SK-N-SH treated with all-trans-retinoic acid at 6 μM for 48 hours (cell line): Measurements from ENCODE around the gene MEP1A.
"Not testable (repeated sequence)": the region's sequence is repeated elsewhere in the genome, so short reads cannot be mapped to it uniquely, and the experiment has no call there.

Experiments
- ATAC-seq: fragments of 200-7000 bp; cut with Tn5 transposase; 3 replicates; pipeline ENCODE4 v1.9.1; 2020; ENCODE audit warnings: mild to moderate bottlenecking, moderate library complexity
- ARNTL ChIP-seq: fragments of 450-650 bp; formaldehyde crosslinking; IDR thresholded peaks from 2 replicates; pipeline ENCODE4 v1.5.0; 2020; ENCODE audit warnings: low read depth, mild to moderate bottlenecking, moderate library complexity, borderline replicate concordance
- BACH2 ChIP-seq: fragments of 250-450 bp; sonication (Bioruptor Pico); IDR thresholded peaks from 2 replicates; pipeline ENCODE4 v1.9.0; 2021; ENCODE audit warnings: mild to moderate bottlenecking, borderline replicate concordance
- CREB5 ChIP-seq: fragments of 250-450 bp; sonication (Bioruptor Pico); IDR thresholded peaks from 2 replicates; pipeline ENCODE4 v1.5.1; 2020; ENCODE audit warnings: low read depth, mild to moderate bottlenecking, moderate library complexity
- CSDC2 ChIP-seq: fragments of 250-450 bp; sonication (Bioruptor Pico); IDR thresholded peaks from 2 replicates; pipeline ENCODE4 v1.5.0; 2020; ENCODE audit warnings: mild to moderate bottlenecking, moderate library complexity
- CSRNP3 ChIP-seq: fragments of 250-450 bp; sonication (Bioruptor Pico); IDR thresholded peaks from 2 replicates; pipeline ENCODE4 v1.5.1; 2021; ENCODE audit warnings: mild to moderate bottlenecking, moderate library complexity
- ESRRG ChIP-seq: fragments of 250-450 bp; sonication (Bioruptor Pico); IDR thresholded peaks from 2 replicates; pipeline ENCODE4 v1.6.1; 2021; ENCODE audit warnings: mild to moderate bottlenecking
- GLIS3 ChIP-seq: fragments of 250-450 bp; sonication (Bioruptor Pico); IDR thresholded peaks from 2 replicates; pipeline ENCODE4 v1.5.0; 2020; ENCODE audit warnings: mild to moderate bottlenecking, moderate library complexity
- ISL1 ChIP-seq: fragments of 250-450 bp; sonication (Bioruptor Pico); IDR thresholded peaks from 2 replicates; pipeline ENCODE4 v2.1.2; 2022; ENCODE audit warnings: mild to moderate bottlenecking, moderate library complexity
- OSR1 ChIP-seq: fragments of 250-450 bp; sonication (Bioruptor Pico); IDR thresholded peaks from 2 replicates; pipeline ENCODE4 v1.8.0; 2022; ENCODE audit warnings: moderate library complexity, mild to moderate bottlenecking, inconsistent platforms
- PATZ1 ChIP-seq: fragments of 250-450 bp; sonication (Bioruptor Pico); IDR thresholded peaks from 2 replicates; pipeline ENCODE4 v1.8.0; 2020; ENCODE audit warnings: mild to moderate bottlenecking, moderate library complexity, borderline replicate concordance
- POU6F1 ChIP-seq: fragments of 250-450 bp; sonication (Bioruptor Pico); IDR thresholded peaks from 2 replicates; pipeline ENCODE4 v1.8.0; 2021; ENCODE audit warnings: low read depth, mild to moderate bottlenecking, moderate library complexity, borderline replicate concordance
- PPARA ChIP-seq: fragments of 250-450 bp; sonication (Bioruptor Pico); IDR thresholded peaks from 2 replicates; pipeline ENCODE4 v1.5.0; 2020; ENCODE audit warnings: mild to moderate bottlenecking, borderline replicate concordance
- RARB ChIP-seq: fragments of 250-450 bp; sonication (Bioruptor Pico); IDR thresholded peaks from 2 replicates; pipeline ENCODE4 v1.8.0; 2021; ENCODE audit warnings: mild to moderate bottlenecking, moderate library complexity
- SNAI2 ChIP-seq: fragments of 250-450 bp; sonication (Bioruptor Pico); IDR thresholded peaks from 2 replicates; pipeline ENCODE4 v1.5.0; 2020; ENCODE audit warnings: mild to moderate bottlenecking, moderate library complexity
- TCF4 ChIP-seq: fragments of 250-450 bp; sonication (Bioruptor Pico); IDR thresholded peaks from 2 replicates; pipeline ENCODE4 v1.8.0; 2021; ENCODE audit warnings: mild to moderate bottlenecking, moderate library complexity, borderline replicate concordance
- TOX ChIP-seq: fragments of 250-450 bp; sonication (Bioruptor Pico); IDR thresholded peaks from 2 replicates; pipeline ENCODE4 v1.8.0; 2021; ENCODE audit warnings: mild to moderate bottlenecking, moderate library complexity, borderline replicate concordance
- ZC3H10 ChIP-seq: fragments of 250-450 bp; sonication (Bioruptor Pico); IDR thresholded peaks from 2 replicates; pipeline ENCODE4 v1.5.1; 2021; ENCODE audit warnings: mild to moderate bottlenecking, moderate library complexity
- ZFP3 ChIP-seq: fragments of 250-450 bp; sonication (Bioruptor Pico); IDR thresholded peaks from 2 replicates; pipeline ENCODE4 v1.5.0; 2020; ENCODE audit warnings: mild to moderate bottlenecking, moderate library complexity
- ZNF565 ChIP-seq: fragments of 450-650 bp; formaldehyde crosslinking; conservative IDR thresholded peaks from 2 replicates; pipeline ENCODE4 v1.5.0; 2020; ENCODE audit warnings: low read depth, mild to moderate bottlenecking, moderate library complexity
- ZNF70 ChIP-seq: fragments of 450-650 bp; formaldehyde crosslinking; IDR thresholded peaks from 2 replicates; pipeline ENCODE4 v1.5.0; 2020; ENCODE audit warnings: mild to moderate bottlenecking, moderate library complexity
- ZNF8 ChIP-seq: fragments of 450-650 bp; formaldehyde crosslinking; IDR thresholded peaks from 2 replicates; pipeline ENCODE4 v1.5.0; 2020; ENCODE audit warnings: mild to moderate bottlenecking, moderate library complexity

Gene MEP1A

GRCh38 chr6:46772016-46772415 is 21.2 kb upstream of the MEP1A start:
- no peak for TF ChIP-seq TCF4 (CRISPR knock-in tag)
- TF ChIP-seq RARB (CRISPR knock-in tag), result no peak
- no peak for TF ChIP-seq GLIS3 (CRISPR knock-in tag)
- no peak for TF ChIP-seq BACH2 (CRISPR knock-in tag)
- TF ChIP-seq OSR1, result no peak
- no peak for TF ChIP-seq CREB5 (CRISPR knock-in tag)
- no peak for TF ChIP-seq ZFP3
- no peak for ATAC-seq

GRCh38 chr6:46772762-46773161 is 20.4 kb upstream of the MEP1A start:
- no peak for ATAC-seq
- TF ChIP-seq PATZ1 (CRISPR knock-in tag) (no peak), ZNF565 (no peak), CSDC2 (CRISPR knock-in tag) (no peak), ESRRG (CRISPR knock-in tag) (no peak), BACH2 (CRISPR knock-in tag) (no peak), CSRNP3 (no peak), ZNF8 (CRISPR knock-in tag) (no peak), TOX (CRISPR knock-in tag) (no peak), ZC3H10 (CRISPR knock-in tag) (no peak), ZFP3 (no peak), GLIS3 (CRISPR knock-in tag) (no peak), PPARA (CRISPR knock-in tag) (no peak), ISL1 (CRISPR knock-in tag) (no peak), ARNTL (no peak), ZNF70 (CRISPR knock-in tag) (no peak), POU6F1 (CRISPR knock-in tag) (no peak), OSR1 (no peak), TCF4 (CRISPR knock-in tag) (no peak)

GRCh38 chr6:46773201-46773855 is 19.9 kb upstream of the MEP1A start:
- ATAC-seq, result no peak
- TF ChIP-seq GLIS3 (CRISPR knock-in tag) (no peak), ZNF8 (CRISPR knock-in tag) (no peak), TCF4 (CRISPR knock-in tag) (no peak), ZNF70 (CRISPR knock-in tag) (no peak), ZC3H10 (CRISPR knock-in tag) (no peak), PPARA (CRISPR knock-in tag) (no peak), CSRNP3 (no peak), SNAI2 (CRISPR knock-in tag) (no peak), CSDC2 (CRISPR knock-in tag) (no peak), PATZ1 (CRISPR knock-in tag) (no peak), OSR1 (no peak)

GRCh38 chr6:46774736-46775135 is 18.5 kb upstream of the MEP1A start:
- not testable (repeated sequence) for ATAC-seq
